Calu3 (cell line): Measurements from ENCODE around the gene LZTS2. TPM values are rescaled to one million over a fixed set of nuclear protein-coding genes. Genes with fewer than 3 reads are reported as not detected.

ENCODE experiments used
- BruUV-seq: library from RNA; stranded (reverse); fragments of 400-500 nt; replicated peaks from 2 replicates; lab custom pipeline; 2021; lab: Mats Ljungman, UMichigan
- CTCF ChIA-PET: fragments of 300-600 bp; sonication (Branson Sonifier 250); formaldehyde crosslinking; loops from one replicate; lab custom pipeline; 2022; ENCODE audit warnings: antibody characterized with exemption; lab: Charles Lee
- DNase-seq: peaks from one replicate; pipeline ENCODE4 v3.0.0; 2022
- H3K27ac Mint-ChIP-seq: one replicate; pipeline ENCODE4 v1.8.0; 2022; ENCODE audit warnings: mixed read lengths; ENCODE audit not compliant: unreplicated experiment
- H3K27me3 Mint-ChIP-seq: one replicate; pipeline ENCODE4 v1.8.0; 2022; ENCODE audit warnings: mixed read lengths; ENCODE audit not compliant: unreplicated experiment
- H3K36me3 Mint-ChIP-seq: one replicate; pipeline ENCODE4 v1.8.0; 2022; ENCODE audit warnings: mild to moderate bottlenecking, moderate library complexity, mixed read lengths; ENCODE audit not compliant: insufficient read depth, unreplicated experiment
- H3K4me1 Mint-ChIP-seq: one replicate; pipeline ENCODE4 v1.8.0; 2022; ENCODE audit warnings: mild to moderate bottlenecking, low read depth, mixed read lengths; ENCODE audit not compliant: unreplicated experiment
- H3K4me3 Mint-ChIP-seq: one replicate; pipeline ENCODE4 v1.8.0; 2022; ENCODE audit warnings: mild to moderate bottlenecking, low read depth, moderate library complexity, mixed read lengths; ENCODE audit not compliant: unreplicated experiment
- H3K9me3 Mint-ChIP-seq: one replicate; pipeline ENCODE4 v1.8.0; 2022; ENCODE audit warnings: low read depth, mixed read lengths; ENCODE audit not compliant: unreplicated experiment
- CTCF ChIP-seq: fragments of 200-600 bp; IDR thresholded peaks from one replicate; pipeline ENCODE4 v1.8.0; 2022; ENCODE audit warnings: antibody characterized with exemption; ENCODE audit not compliant: unreplicated experiment
- intact Hi-C: fragments of 100-400 bp; cut with micrococcal nuclease; formaldehyde crosslinking; loops from one replicate; pipeline ENCODE4 v1.10.0; 2022; ENCODE audit not compliant: unreplicated experiment
- total RNA-seq: library from RNA; stranded (reverse); gene quantifications from 2 replicates; pipeline ENCODE4 v1.2.3, GENCODE V29; 2022

LZTS2 gene
- total RNA-seq, 1 experiment from 2014 or later = 23.7 TPM

- H3K4me1 Mint-ChIP-seq = peaks cover 16% of the 10 kb centered on the region
- no peaks in the 10 kb centered on the region for H3K9me3 Mint-ChIP-seq
- no peak overlapping the region for H3K4me3 Mint-ChIP-seq
- DNase-seq = no peak
- no TSS peak for BruUV-seq
- intact Hi-C loops = no loop called here
- H3K27ac Mint-ChIP-seq = no peak overlapping the region
- no peaks in the 10 kb centered on the region for H3K27me3 Mint-ChIP-seq
- peaks cover 36% of the 10 kb centered on the region for H3K36me3 Mint-ChIP-seq
- CTCF ChIA-PET = no interaction called here
- no peak for TF ChIP-seq CTCF
Observed at GRCh38 chr10:101035314-101035713, 35.7 kb downstream of the LZTS2 start.

- CTCF ChIA-PET = no interaction called here
- H3K36me3 Mint-ChIP-seq = peaks cover 32% of the 10 kb centered on the region
- H3K9me3 Mint-ChIP-seq = no peaks in the 10 kb centered on the region
- H3K27me3 Mint-ChIP-seq = no peaks in the 10 kb centered on the region
- intact Hi-C loops = no loop called here
- no TSS peak for BruUV-seq
- H3K27ac Mint-ChIP-seq = no peak overlapping the region
- no peak overlapping the region for H3K4me3 Mint-ChIP-seq
- DNase-seq = no peak
- peaks cover 16% of the 10 kb centered on the region for H3K4me1 Mint-ChIP-seq
- no peak for TF ChIP-seq CTCF
Observed at GRCh38 chr10:101035916-101036702, 36.5 kb downstream of the LZTS2 start.

GRCh38 chr10:101036726-101037125, 37.1 kb downstream of the LZTS2 start:
- no TSS peak for BruUV-seq
- H3K27ac Mint-ChIP-seq = no peak overlapping the region
- CTCF ChIA-PET = no interaction called here
- DNase-seq = no peak
- intact Hi-C loops = no loop called here
- H3K4me1 Mint-ChIP-seq = peaks cover 16% of the 10 kb centered on the region
- no peak for TF ChIP-seq CTCF
- H3K36me3 Mint-ChIP-seq = peaks cover 29% of the 10 kb centered on the region
- H3K4me3 Mint-ChIP-seq = no peak overlapping the region
- no peaks in the 10 kb centered on the region for H3K27me3 Mint-ChIP-seq
- no peaks in the 10 kb centered on the region for H3K9me3 Mint-ChIP-seq

- no peak for DNase-seq
- H3K4me1 Mint-ChIP-seq = peaks cover 28% of the 10 kb centered on the region
- H3K9me3 Mint-ChIP-seq = no peaks in the 10 kb centered on the region
- CTCF ChIA-PET = no interaction called here
- intact Hi-C loops = no loop called here
- no peak overlapping the region for H3K4me3 Mint-ChIP-seq
- no peak for TF ChIP-seq CTCF
- peaks cover 27% of the 10 kb centered on the region for H3K36me3 Mint-ChIP-seq
- H3K27ac Mint-ChIP-seq = no peak overlapping the region
- no TSS peak for BruUV-seq
- H3K27me3 Mint-ChIP-seq = no peaks in the 10 kb centered on the region
Observed at GRCh38 chr10:101038484-101038883, 38.9 kb downstream of the LZTS2 start.
